Esophagus squamous epithelium (tissue), 5 donors: ENCODE data around the gene BLOC1S1. TPM values are rescaled to one million over a fixed set of nuclear protein-coding genes. Genes with fewer than 3 reads are reported as not detected.

ENCODE experiments used
- DNase-seq: peaks from one replicate; lab custom pipeline; 2025; lab: John Stamatoyannopoulos, UW
- H3K27ac ChIP-seq, 4 donors: fragments of 200-600 bp; sonication (generic); one replicate each; pipeline ENCODE4 v1.5.1; 2016 to 2019; ENCODE audit warnings: mild to moderate bottlenecking in 1 of 4
- H3K27me3 ChIP-seq, 4 donors: fragments of 200-600 bp; sonication (generic); 1 replicate in 3 of 4; 2 replicates in 1 of 4; pipeline versions ENCODE4 v1.5.1 to v1.6.0; 2017 to 2021; ENCODE audit warnings: antibody characterized with exemption in 1 of 4
- H3K36me3 ChIP-seq, 3 donors: fragments of 200-600 bp; sonication (generic); one replicate each; pipeline ENCODE4 v1.5.1; 2016 to 2019
- H3K4me1 ChIP-seq, 3 donors: fragments of 200-600 bp; sonication (generic); one replicate each; pipeline ENCODE4 v1.5.1; 2017 to 2019
- H3K4me3 ChIP-seq, 4 donors: fragments of 200-600 bp; sonication (generic); 1 replicate in 3 of 4; 2 replicates in 1 of 4; pipeline ENCODE4 v1.5.1; 2016 to 2019; ENCODE audit warnings: mild to moderate bottlenecking in 2 of 4, moderate library complexity in 1 of 4
- H3K9me3 ChIP-seq, 3 donors: fragments of 200-600 bp; sonication (generic); one replicate each; pipeline ENCODE4 v1.5.1; 2016 to 2019
- CTCF ChIP-seq, 6 experiments: fragments of 450-650 bp in 4 of 6; fragments of 200-600 bp in 2 of 6; sonication (generic) in 2 of 6; IDR thresholded peaks; one replicate each; pipeline ENCODE4 v1.5.1; 2016 to 2019; ENCODE audit warnings: antibody characterized with exemption in 6 of 6, mild to moderate bottlenecking in 4 of 6, moderate library complexity in 4 of 6
- POLR2A ChIP-seq, 4 donors: fragments of 450-650 bp; IDR thresholded peaks; one replicate each; pipeline ENCODE4 v1.6.1; 2017; ENCODE audit warnings: antibody characterized with exemption in 4 of 4, mild to moderate bottlenecking in 4 of 4, moderate library complexity in 3 of 4
- WGBS, 2 donors: methylation state at CpG; one replicate each; pipeline ENCODE4 v1.1.5; 2018; 5-methylcytosine and 5-hydroxymethylcytosine counted together
- intact Hi-C: fragments of 100-400 bp; cut with DNase I; formaldehyde crosslinking; loops from one replicate; pipeline ENCODE4 v1.15.0; 2022
- small RNA-seq, 4 donors: library from RNA; depleted of rRNA; stranded (forward); fragments of <200 nt; gene quantifications; one replicate each; pipeline ENCODE3, GENCODE V24; 2016
- total RNA-seq, 4 donors: library from RNA; depleted of rRNA; stranded (reverse); fragments of >200 nt; gene quantifications; one replicate each; pipeline ENCODE4 v1.1.0, GENCODE V29; 2016
- donor health status: DM: yes; HTN: yes; CAD: no.

The BLOC1S1 gene
- total RNA-seq, 4 donors from 2014 or later, result 117 to 211 (median 178) TPM

- no peaks in the 10 kb centered on the region for H3K9me3 ChIP-seq
- peaks cover 20 to 96% (median 21%) of the 10 kb centered on the region in 3 donors for H3K36me3 ChIP-seq
- no peaks in the 10 kb centered on the region for H3K27me3 ChIP-seq
- 61 to 78% methylated on average over 6 of the region's 6 CpGs for WGBS, 2 donors
- intact Hi-C loops, result no loop called here
- H3K4me1 ChIP-seq, result no peaks in the 10 kb centered on the region
- H3K4me3 ChIP-seq, result no peak overlapping the region
- no peak overlapping the region for H3K27ac ChIP-seq
- no peak for DNase-seq
- TF ChIP-seq POLR2A (IDR thresholded peaks at IDR 0.05), result no peak
- TF ChIP-seq CTCF (IDR thresholded peaks at IDR 0.05), result no peak
Measured at GRCh38 chr12:55760663-55761062, 44.8 kb downstream of the BLOC1S1 start.

- peaks cover 16 to 94% (median 16%) of the 10 kb centered on the region in 3 donors for H3K36me3 ChIP-seq
- H3K4me1 ChIP-seq, result no peaks in the 10 kb centered on the region
- H3K4me3 ChIP-seq, result no peak overlapping the region
- no peaks in the 10 kb centered on the region for H3K9me3 ChIP-seq
- H3K27ac ChIP-seq, result no peak overlapping the region
- DNase-seq, result no peak
- TF ChIP-seq POLR2A (IDR thresholded peaks at IDR 0.05), result no peak
- no peak for TF ChIP-seq CTCF (IDR thresholded peaks at IDR 0.05)
- intact Hi-C loops, result no loop called here
- H3K27me3 ChIP-seq, result no peaks in the 10 kb centered on the region
Measured at GRCh38 chr12:55762646-55763045, 46.8 kb downstream of the BLOC1S1 start.

DNA sequence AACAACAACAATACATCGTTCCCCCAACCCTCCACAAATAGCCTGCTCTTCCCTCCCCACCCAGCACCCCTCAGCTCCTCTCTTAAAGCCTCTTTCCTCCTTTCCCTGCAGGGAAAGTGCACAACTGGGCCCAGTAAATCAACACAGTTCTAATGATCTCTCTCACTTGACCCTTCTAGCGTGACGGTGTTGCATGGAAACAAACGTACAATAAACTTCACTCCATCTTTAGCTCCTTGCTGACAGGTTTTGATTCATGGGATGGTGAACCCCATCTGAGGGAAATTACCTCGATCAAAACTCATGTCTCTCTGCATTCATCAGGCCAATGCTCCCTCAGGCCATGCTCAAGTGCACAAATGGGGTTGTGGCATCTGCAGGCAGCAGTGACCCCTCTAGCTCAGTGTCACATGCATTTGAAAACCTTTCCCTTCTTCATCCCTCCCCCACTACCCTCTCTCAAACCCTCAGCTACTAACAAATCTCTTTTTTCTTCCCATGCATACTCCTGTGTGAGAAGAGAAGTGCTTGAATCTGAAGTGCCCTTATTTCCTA lies 50.0 kb downstream of the BLOC1S1 start:
- Histone ChIP-seq H3K4me1 (no peaks in the 10 kb centered on the region), H3K27me3 (no peaks in the 10 kb centered on the region), H3K9me3 (no peaks in the 10 kb centered on the region), H3K36me3 (peaks cover 0 to 90% (median 0%) of the 10 kb centered on the region in 3 donors), H3K4me3 (no peak overlapping the region), H3K27ac (no peak overlapping the region)
- intact Hi-C loops, result no loop called here
- no peak for DNase-seq
- WGBS, 2 donors, result 85 to 88% methylated on average over 5 of the region's 5 CpGs
- no peak for TF ChIP-seq CTCF (IDR thresholded peaks at IDR 0.05)
- TF ChIP-seq POLR2A (IDR thresholded peaks at IDR 0.05), result no peak

DNA sequence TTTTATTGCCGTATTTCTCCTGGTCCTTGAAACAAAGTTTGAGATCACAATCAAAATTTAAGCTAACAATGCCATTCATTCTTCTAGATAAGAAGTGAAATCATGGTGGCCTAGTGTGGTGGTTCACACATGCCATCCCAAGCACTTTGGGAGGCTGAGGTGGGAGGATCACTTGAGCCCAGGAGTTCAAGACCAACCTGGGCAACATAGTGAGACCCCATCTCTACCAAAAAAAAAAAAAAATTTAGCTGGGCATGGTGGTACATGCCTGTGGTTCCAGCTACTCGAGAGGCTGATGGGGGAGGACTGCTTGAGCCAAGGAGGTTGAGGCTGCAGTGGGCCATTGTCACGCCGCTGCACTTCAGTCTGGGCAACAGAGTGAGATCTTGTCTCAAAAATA lies 51.3 kb downstream of the BLOC1S1 start:
- Histone ChIP-seq H3K36me3 (peaks cover 0 to 90% (median 0%) of the 10 kb centered on the region in 3 donors), H3K4me1 (no peaks in the 10 kb centered on the region), H3K9me3 (no peaks in the 10 kb centered on the region), H3K27ac (no peak overlapping the region), H3K27me3 (no peaks in the 10 kb centered on the region), H3K4me3 (no peak overlapping the region)
- DNase-seq, result no peak
- 96 to 100% methylated on average over 3 to 4 of the region's 4 CpGs for WGBS, 2 donors
- TF ChIP-seq POLR2A (IDR thresholded peaks at IDR 0.05), result no peak
- no peak for TF ChIP-seq CTCF (IDR thresholded peaks at IDR 0.05)
- intact Hi-C loops, result no loop called here

Small RNA genes within 50 kb of the gene (small RNA-seq; reads per million reads assigned to genes)
- 0 reads per million in 4 donors for gene AC009779.1
- 0 reads per million in 4 donors for gene RF00017

Other genes starting within 250 kb of the BLOC1S1 start
- gene OR6C70, start 245.9 kb upstream of the BLOC1S1 start, total RNA-seq, result not detected
- not detected for gene OR6C68, start 223.7 kb upstream of the BLOC1S1 start, total RNA-seq
- gene OR6C4, start 166.4 kb upstream of the BLOC1S1 start, total RNA-seq, result not detected
- not detected for gene OR2AP1, start 143.6 kb upstream of the BLOC1S1 start, total RNA-seq
- gene OR10P1, start 79.2 kb upstream of the BLOC1S1 start, total RNA-seq, result not detected
- gene ITGA7, start 8.1 kb upstream of the BLOC1S1 start, total RNA-seq, result 10 to 100 TPM in 2 of 4 donors, 1 to 10 TPM in 2; 1.1 to 26.3 (median 10.5) TPM
- gene RDH5, start 4.3 kb downstream of the BLOC1S1 start, total RNA-seq, result 10 to 100 TPM in 1 of 4 donors, 1 to 10 TPM in 3; 1.3 to 13.5 (median 4.1) TPM
- 100 to 1,000 TPM; 144 to 349 (median 264) TPM for gene CD63, start 13.0 kb downstream of the BLOC1S1 start, total RNA-seq
- gene GDF11, start 27.1 kb downstream of the BLOC1S1 start, total RNA-seq, result 1 to 10 TPM in 3 of 4 donors, under 1 TPM in 1; 0.19 to 1.9 (median 1.5) TPM
- 10 to 100 TPM; 22.6 to 60.1 (median 53.7) TPM for gene SARNP, start 101.7 kb downstream of the BLOC1S1 start, total RNA-seq
- 10 to 100 TPM; 29.9 to 31.9 (median 31.1) TPM for gene ORMDL2, start 102.0 kb downstream of the BLOC1S1 start, total RNA-seq
- 10 to 100 TPM; 15.3 to 30.2 (median 19.9) TPM for gene DNAJC14, start 113.5 kb downstream of the BLOC1S1 start, total RNA-seq
- 1 to 10 TPM; 1.5 to 3.1 (median 1.8) TPM for gene MMP19, start 126.9 kb downstream of the BLOC1S1 start, total RNA-seq
- gene PYM1, start 211.8 kb downstream of the BLOC1S1 start, total RNA-seq, result 100 to 1,000 TPM in 1 of 4 donors, 10 to 100 TPM in 3; 60.7 to 107 (median 85.0) TPM
- 100 to 1,000 TPM in 3 of 4 donors, 10 to 100 TPM in 1; 95.7 to 209 (median 159) TPM for gene DGKA, start 215.1 kb downstream of the BLOC1S1 start, total RNA-seq
- 1 to 10 TPM in 1 of 4 donors, under 1 TPM in 3; 0.48 to 3.4 (median 0.67) TPM for gene PMEL, start 250.0 kb downstream of the BLOC1S1 start, total RNA-seq